Measurements from ENCODE around the gene CABCOCO1. TPM values are rescaled to one million over a fixed set of nuclear protein-coding genes. Genes with fewer than 3 reads are reported as not detected.

CABCOCO1 gene
- polyA plus RNA-seq, 1 of the 3 experiments (the other 2 are of a cell fraction), result 0.71 TPM

DNA sequence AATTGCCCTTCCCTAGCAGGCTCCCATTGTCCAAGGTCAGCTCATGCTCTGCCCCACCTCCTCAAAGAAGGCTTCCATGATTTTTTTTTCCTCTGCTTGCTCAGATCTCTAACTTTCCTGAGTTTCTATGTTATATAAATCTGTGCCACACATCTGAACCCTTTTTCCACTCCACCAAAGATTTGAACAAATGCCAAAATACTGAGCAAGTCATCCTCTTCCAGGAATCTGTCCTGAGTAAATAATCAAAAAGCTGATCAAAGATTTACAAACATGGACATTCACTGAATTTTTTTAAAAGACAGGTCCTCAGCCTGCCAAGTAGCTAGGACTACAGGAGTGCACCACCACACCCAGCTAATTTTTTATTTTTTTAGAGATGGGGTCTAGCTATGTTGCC lies 136.0 kb downstream of the CABCOCO1 start (continued):
- TF ChIP-seq CHD2 (IDR thresholded peaks at IDR 0.05; ENCODE audit: low read length, partially characterized antibody) (no peak), FOXJ3 (CRISPR knock-in tag; IDR thresholded peaks at IDR 0.05) (no peak)

DNA sequence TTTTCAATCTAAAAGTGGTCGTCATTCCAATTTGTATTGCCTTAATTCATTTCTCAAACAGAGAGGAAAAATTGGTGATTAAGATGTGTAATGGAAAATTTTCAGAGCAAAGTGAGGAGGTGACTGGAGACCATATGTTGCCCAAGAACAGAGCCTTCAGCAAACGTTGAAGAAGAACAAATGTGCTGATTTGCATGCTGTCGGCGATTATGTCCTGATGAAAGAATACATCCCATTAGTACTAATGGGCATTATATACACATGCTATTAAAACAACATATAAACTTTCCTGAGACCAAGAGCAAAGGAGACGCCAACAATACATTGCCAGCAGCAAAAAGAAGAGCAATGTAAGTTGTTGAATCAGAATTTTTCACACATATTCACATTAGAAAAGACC lies 138.8 kb downstream of the CABCOCO1 start:
- Histone ChIP-seq H2AFZ (ENCODE audit: low read depth) (no peak overlapping the region), H3K9me3 (no peaks in the 10 kb centered on the region), H3K79me2 (ENCODE audit: insufficient read depth) (no peaks in the 10 kb centered on the region), H3K9me2 (no peaks in the 10 kb centered on the region), H3K4me3 (ENCODE audit: low read depth in 2 of 2, low read length in 1 of 2) (no peak overlapping the region), H3K4me1 (ENCODE audit: control insufficient read depth in 1 of 2, insufficient read depth in 2 of 2, low read depth in 1 of 2, low read length in 1 of 2) (peaks cover 0 to 4% of the 10 kb centered on the region in 2 experiments; a peak in 1 of 4 replicates), H3K9ac (no peak overlapping the region), H3K27ac (ENCODE audit: low read depth in 2 of 2, low read length in 1 of 2) (no peak overlapping the region), H3F3A (replicated peaks; ENCODE audit: insufficient read depth) (no peaks in the 10 kb centered on the region), H3K27me3 (ENCODE audit: insufficient read depth) (no peaks in the 10 kb centered on the region), H3K4me2 (no peak overlapping the region), H4K20me1 (ENCODE audit: insufficient read depth) (no peaks in the 10 kb centered on the region), H3K36me3 (replicated peaks in 1 of 2; ENCODE audit: control insufficient read depth in 1 of 2, insufficient read depth in 2 of 2, low read length in 1 of 2) (no peaks in the 10 kb centered on the region)
- no peak for DNase-seq
- no peak for TF ChIP-seq MEF2A (IDR thresholded peaks at IDR 0.05; ENCODE audit: borderline replicate concordance, low read depth)
- ChIA-PET CTCF (no interaction called here), POLR2A (no interaction called here)
- 80% methylated on average over 5 of the region's 5 CpGs for WGBS (ENCODE audit: low lambda C conversion rate)

DNA sequence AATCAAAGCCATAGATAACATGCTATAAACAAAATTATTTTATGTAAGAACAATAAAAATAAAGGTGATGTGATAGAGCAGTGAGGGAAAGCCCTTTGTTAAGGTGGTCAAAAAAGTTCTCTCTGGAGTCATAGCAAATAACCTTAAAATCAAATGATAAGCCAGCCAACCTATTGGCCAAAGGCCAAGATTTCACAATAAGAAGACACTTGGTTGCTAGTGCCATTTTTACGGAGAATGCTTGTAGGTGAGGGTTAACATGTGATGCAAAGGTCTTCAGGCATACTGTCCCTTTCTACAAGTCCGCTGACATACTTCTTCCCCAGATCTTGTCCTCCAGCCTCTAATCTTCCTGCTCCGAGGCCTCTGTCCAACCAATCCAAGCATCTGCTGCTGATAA lies 140.5 kb downstream of the CABCOCO1 start:
- 93% methylated on average over 3 of the region's 3 CpGs for WGBS (ENCODE audit: low lambda C conversion rate)
- Histone ChIP-seq H3F3A (replicated peaks; ENCODE audit: insufficient read depth) (no peaks in the 10 kb centered on the region), H2AFZ (ENCODE audit: low read depth) (no peak overlapping the region), H3K9me3 (no peaks in the 10 kb centered on the region), H3K27ac (ENCODE audit: low read depth in 2 of 2, low read length in 1 of 2) (no peak overlapping the region), H4K20me1 (ENCODE audit: insufficient read depth) (no peaks in the 10 kb centered on the region), H3K27me3 (ENCODE audit: insufficient read depth) (no peaks in the 10 kb centered on the region), H3K36me3 (replicated peaks in 1 of 2; ENCODE audit: control insufficient read depth in 1 of 2, insufficient read depth in 2 of 2, low read length in 1 of 2) (no peaks in the 10 kb centered on the region), H3K79me2 (ENCODE audit: insufficient read depth) (no peaks in the 10 kb centered on the region), H3K4me2 (no peak overlapping the region), H3K4me1 (ENCODE audit: control insufficient read depth in 1 of 2, insufficient read depth in 2 of 2, low read depth in 1 of 2, low read length in 1 of 2) (no peaks in the 10 kb centered on the region), H3K4me3 (ENCODE audit: low read depth in 2 of 2, low read length in 1 of 2) (no peak overlapping the region), H3K9me2 (no peaks in the 10 kb centered on the region), H3K9ac (no peak overlapping the region)
- TF ChIP-seq, protein P1, sequence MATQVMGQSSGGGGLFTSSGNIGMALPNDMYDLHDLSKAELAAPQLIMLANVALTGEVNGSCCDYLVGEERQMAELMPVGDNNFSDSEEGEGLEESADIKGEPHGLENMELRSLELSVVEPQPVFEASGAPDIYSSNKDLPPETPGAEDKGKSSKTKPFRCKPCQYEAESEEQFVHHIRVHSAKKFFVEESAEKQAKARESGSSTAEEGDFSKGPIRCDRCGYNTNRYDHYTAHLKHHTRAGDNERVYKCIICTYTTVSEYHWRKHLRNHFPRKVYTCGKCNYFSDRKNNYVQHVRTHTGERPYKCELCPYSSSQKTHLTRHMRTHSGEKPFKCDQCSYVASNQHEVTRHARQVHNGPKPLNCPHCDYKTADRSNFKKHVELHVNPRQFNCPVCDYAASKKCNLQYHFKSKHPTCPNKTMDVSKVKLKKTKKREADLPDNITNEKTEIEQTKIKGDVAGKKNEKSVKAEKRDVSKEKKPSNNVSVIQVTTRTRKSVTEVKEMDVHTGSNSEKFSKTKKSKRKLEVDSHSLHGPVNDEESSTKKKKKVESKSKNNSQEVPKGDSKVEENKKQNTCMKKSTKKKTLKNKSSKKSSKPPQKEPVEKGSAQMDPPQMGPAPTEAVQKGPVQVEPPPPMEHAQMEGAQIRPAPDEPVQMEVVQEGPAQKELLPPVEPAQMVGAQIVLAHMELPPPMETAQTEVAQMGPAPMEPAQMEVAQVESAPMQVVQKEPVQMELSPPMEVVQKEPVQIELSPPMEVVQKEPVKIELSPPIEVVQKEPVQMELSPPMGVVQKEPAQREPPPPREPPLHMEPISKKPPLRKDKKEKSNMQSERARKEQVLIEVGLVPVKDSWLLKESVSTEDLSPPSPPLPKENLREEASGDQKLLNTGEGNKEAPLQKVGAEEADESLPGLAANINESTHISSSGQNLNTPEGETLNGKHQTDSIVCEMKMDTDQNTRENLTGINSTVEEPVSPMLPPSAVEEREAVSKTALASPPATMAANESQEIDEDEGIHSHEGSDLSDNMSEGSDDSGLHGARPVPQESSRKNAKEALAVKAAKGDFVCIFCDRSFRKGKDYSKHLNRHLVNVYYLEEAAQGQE (IDR thresholded peaks at IDR 0.05; ENCODE audit: low read depth, low read length), result no peak
- TF ChIP-seq, protein P2, sequence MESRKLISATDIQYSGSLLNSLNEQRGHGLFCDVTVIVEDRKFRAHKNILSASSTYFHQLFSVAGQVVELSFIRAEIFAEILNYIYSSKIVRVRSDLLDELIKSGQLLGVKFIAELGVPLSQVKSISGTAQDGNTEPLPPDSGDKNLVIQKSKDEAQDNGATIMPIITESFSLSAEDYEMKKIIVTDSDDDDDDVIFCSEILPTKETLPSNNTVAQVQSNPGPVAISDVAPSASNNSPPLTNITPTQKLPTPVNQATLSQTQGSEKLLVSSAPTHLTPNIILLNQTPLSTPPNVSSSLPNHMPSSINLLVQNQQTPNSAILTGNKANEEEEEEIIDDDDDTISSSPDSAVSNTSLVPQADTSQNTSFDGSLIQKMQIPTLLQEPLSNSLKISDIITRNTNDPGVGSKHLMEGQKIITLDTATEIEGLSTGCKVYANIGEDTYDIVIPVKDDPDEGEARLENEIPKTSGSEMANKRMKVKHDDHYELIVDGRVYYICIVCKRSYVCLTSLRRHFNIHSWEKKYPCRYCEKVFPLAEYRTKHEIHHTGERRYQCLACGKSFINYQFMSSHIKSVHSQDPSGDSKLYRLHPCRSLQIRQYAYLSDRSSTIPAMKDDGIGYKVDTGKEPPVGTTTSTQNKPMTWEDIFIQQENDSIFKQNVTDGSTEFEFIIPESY (IDR thresholded peaks at IDR 0.05; ENCODE audit: borderline replicate concordance, low read depth), result no peak
- TF ChIP-seq, protein P3, sequence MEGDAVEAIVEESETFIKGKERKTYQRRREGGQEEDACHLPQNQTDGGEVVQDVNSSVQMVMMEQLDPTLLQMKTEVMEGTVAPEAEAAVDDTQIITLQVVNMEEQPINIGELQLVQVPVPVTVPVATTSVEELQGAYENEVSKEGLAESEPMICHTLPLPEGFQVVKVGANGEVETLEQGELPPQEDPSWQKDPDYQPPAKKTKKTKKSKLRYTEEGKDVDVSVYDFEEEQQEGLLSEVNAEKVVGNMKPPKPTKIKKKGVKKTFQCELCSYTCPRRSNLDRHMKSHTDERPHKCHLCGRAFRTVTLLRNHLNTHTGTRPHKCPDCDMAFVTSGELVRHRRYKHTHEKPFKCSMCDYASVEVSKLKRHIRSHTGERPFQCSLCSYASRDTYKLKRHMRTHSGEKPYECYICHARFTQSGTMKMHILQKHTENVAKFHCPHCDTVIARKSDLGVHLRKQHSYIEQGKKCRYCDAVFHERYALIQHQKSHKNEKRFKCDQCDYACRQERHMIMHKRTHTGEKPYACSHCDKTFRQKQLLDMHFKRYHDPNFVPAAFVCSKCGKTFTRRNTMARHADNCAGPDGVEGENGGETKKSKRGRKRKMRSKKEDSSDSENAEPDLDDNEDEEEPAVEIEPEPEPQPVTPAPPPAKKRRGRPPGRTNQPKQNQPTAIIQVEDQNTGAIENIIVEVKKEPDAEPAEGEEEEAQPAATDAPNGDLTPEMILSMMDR (IDR thresholded peaks at IDR 0.05), result no peak
- TF ChIP-seq FOSL2 (IDR thresholded peaks at IDR 0.05; ENCODE audit: borderline replicate concordance, low read depth) (no peak), EZH2phosphoT487 (IDR thresholded peaks at IDR 0.05; ENCODE audit: borderline replicate concordance, low read depth) (no peak), SMC3 (IDR thresholded peaks at IDR 0.05; ENCODE audit: low read depth, low read length) (no peak)
- TF ChIP-seq, protein P4, sequence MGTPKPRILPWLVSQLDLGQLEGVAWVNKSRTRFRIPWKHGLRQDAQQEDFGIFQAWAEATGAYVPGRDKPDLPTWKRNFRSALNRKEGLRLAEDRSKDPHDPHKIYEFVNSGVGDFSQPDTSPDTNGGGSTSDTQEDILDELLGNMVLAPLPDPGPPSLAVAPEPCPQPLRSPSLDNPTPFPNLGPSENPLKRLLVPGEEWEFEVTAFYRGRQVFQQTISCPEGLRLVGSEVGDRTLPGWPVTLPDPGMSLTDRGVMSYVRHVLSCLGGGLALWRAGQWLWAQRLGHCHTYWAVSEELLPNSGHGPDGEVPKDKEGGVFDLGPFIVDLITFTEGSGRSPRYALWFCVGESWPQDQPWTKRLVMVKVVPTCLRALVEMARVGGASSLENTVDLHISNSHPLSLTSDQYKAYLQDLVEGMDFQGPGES (IDR thresholded peaks at IDR 0.05; ENCODE audit: low read depth, low read length), result no peak
- POLR2A ChIA-PET, result no interaction called here
- CTCF ChIA-PET, result interaction anchor here (0.9 to 1.1 kb wide), 2 partner anchors 18 to 235 kb away, joined by 3 read pairs; no protein-coding TSS in a partner anchor
- DNase-seq, result no peak
